HG03039 (cell line): ENCODE measurements around the gene MED13L.
"Not testable (repeated sequence)": the region's sequence is repeated elsewhere in the genome, so short reads cannot be mapped to it uniquely, and the experiment has no call there.

Experiments used
- ATAC-seq: cut with Tn5 transposase; IDR thresholded peaks from one replicate; pipeline ENCODE4 v1.9.1; 2021; ENCODE audit warnings: mild to moderate bottlenecking, moderate library complexity; ENCODE audit not compliant: unreplicated experiment

MED13L gene

GRCh38 chr12:116304621-116305020, 27.1 kb upstream of the MED13L start:
- no peak for ATAC-seq

DNA sequence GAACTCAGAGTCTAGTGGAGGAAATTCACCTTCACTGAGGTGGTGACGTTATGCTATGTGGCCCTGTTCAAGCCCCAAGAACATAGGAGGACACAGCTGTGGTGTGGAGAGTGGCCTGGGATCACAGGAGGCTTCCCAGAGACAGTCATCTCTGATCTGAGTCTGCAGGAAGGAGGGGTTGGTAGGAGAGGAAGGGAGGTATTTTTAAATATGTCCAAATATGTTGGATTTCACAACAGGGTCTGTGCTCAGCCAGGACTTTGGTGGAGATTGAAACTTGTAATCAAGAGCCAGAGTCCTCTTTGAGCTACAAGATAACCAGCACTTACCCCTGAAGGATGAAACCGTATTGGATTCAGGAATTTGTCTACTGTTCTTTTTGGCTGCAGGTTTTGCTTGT, 26.4 kb upstream of the MED13L start:
- ATAC-seq = no peak

DNA sequence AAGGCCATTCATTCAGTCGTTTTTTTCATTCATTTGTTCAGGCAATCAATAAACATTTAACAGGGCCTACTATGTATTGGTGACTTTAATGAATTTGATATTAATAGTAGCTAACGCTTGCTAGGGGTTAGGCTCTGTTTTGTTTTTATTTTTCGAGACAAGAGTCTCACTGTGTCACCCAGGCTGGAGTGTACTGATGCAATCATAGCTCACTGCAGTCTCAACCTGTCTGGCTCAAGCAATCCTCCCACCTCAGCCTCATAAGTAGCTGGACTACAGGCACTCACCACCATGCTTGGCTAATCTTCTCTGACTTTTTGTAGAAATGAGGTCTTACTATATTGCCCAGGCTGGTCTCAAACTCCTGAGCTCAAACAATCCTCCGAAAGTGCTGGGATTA, 25.6 kb upstream of the MED13L start:
- no peak for ATAC-seq

GRCh38 chr12:116302166-116303058, 24.9 kb upstream of the MED13L start:
- ATAC-seq = no peak

GRCh38 chr12:116301621-116302020, 24.1 kb upstream of the MED13L start:
- ATAC-seq = no peak

DNA sequence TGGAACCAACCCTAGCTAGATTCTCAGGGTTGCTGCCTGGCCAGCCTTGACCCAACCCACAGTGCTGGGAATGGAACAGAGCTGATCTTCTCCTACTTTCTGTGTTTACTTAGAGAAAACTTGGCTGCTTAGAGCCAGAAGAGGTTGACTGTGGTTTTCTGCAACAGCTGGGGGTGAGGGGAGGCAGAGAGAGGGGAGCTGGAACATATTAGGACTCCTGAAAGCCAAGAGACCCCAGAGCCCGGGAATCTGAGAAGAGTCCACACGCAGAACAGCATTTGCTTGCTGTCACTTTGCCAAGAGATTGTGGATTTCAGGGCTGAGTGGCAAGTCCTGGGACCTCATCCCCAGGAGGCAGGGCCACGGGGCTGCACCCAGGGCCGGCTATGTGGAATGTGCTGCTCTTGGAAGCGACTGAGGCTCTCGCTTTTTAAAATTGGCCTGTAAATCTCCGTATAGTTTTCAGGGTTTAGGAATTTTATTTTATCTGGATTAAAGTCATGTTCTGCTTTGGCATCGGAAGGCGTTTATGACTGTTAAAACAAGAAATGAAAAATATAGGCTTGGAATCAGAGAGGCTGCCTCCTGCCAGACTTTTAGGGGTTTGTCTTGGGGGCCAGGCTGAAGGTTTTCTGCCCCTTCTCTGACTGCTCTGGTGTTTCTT, 22.3 kb upstream of the MED13L start:
- no peak for ATAC-seq

GRCh38 chr12:116299064-116299463, 21.6 kb upstream of the MED13L start:
- ATAC-seq = no peak

DNA sequence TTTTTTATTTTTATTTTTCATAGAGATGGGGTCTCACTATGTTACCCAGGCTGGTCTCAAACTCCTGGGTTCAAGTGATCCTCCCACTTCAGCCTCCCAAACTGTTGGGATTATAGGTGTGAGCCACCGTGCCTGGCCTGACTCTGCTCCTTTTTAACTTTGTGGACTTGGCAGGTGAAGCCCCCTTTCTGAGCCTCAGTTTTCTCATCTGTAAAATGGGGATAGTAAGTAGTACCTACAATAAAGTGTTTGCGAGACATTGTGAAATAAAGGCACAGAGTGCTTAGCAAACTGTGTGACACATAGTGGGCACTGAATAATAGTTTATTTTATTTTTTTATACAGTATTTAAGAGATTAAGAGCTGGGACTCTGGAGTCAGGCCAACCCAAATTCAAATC, 21.1 kb upstream of the MED13L start:
- ATAC-seq = no peak

DNA sequence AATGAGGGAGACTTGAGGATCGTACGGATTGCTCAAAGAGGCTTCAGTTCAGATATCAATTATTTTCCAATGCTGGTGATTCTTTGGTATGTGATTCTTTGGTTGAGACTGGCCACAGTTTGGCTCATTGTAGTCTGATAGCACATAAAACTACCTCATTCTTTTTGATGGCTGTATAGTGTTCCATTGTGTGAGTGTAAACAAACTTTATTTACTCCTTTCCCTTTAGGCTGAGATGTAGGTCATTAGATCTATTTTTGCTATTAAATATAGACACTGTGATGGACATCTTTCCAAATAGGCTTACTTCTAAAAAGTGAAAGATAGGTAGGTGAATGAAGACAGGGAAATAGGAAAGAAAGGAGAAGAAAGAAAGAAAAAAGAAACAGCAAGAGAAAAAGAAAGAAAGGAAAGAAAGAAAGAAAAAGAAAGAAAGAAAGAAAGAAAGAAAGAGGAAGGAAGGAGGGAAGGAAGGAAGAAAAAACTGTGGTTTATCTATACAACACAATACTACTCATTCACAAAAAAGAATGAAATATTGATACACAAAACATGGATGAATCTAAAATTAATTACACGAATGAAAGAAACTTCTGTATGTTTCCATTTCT, 19.8 kb upstream of the MED13L start:
- ATAC-seq = no peak

GRCh38 chr12:116295327-116296263, 18.1 kb upstream of the MED13L start:
- ATAC-seq = no peak

DNA sequence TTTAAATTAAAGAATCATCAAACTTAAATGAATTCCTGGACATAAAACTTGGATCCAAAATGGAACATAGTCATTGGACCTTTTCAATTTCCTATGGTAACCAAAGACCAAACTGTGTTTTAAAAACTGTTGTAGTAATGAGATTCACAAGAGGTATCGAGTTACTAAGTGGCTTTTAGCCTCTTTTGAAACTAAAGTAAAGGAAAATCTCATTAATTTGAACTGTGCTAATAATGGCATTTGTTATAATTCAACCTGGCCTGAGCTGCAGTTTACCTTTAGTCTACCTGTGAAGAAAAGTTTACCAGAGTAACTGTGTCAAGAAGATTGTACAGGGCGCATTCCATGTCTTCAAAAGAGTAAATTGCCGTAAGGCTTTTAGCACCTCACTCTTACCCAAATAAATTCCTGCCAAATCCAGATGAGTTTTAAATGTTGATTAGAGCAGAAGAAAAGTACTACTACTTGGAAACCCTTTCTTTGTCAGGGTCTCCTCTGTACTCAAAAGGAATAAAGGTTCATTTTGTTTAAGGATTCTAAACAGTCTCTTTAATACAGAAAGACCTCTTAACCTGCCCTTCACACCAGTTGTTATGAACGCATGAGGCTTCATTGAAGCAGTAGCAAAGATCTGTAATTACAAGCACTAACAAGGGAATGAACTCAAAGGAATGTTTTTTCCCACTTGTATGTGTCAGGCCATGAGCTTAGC, 17.1 kb upstream of the MED13L start:
- ATAC-seq = no peak

GRCh38 chr12:116293687-116294453, 16.4 kb upstream of the MED13L start:
- no peak for ATAC-seq

DNA sequence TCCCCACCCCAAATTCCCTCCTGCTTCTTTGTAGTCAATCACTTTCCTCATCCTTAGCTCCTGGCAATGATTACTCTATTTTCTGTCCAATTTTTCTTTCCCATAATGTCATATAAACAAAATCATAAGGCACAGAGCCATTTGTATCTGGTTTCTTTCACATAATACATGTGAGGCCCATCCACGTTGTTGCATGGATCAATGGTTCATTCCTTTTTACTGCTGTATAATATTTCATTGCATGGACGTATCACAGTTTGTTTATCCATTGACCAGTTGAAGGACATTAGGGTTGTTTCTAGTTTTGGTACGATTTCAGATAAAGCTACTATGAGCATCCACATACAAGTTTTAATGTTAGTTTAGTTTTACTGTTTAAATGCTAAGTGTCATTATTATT, 13.7 kb upstream of the MED13L start:
- no peak for ATAC-seq

DNA sequence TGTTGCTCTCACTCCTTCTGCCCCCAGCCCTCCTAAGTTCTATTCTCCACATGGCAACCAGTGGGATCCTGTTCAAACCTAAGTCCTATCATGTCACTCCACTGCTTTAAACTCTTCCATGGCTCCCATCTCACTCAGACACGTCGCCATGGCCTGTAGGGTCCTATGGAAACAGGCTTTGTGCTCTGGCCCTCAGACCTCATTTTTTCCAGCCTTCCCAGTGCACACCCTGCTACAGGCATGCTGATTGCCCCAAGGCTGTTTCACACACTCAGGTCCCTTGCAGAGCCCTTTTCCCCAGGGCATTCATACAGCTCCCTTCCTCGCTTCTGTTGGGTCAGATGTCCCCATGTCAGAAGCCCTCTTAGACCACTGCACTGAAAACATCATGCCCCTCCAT, 11.2 kb upstream of the MED13L start:
- no peak for ATAC-seq

- ATAC-seq = no peak
Observed at GRCh38 chr12:116287842-116288301, 10.4 kb upstream of the MED13L start.

GRCh38 chr12:116284396-116284795, 6.9 kb upstream of the MED13L start:
- no peak for ATAC-seq

DNA sequence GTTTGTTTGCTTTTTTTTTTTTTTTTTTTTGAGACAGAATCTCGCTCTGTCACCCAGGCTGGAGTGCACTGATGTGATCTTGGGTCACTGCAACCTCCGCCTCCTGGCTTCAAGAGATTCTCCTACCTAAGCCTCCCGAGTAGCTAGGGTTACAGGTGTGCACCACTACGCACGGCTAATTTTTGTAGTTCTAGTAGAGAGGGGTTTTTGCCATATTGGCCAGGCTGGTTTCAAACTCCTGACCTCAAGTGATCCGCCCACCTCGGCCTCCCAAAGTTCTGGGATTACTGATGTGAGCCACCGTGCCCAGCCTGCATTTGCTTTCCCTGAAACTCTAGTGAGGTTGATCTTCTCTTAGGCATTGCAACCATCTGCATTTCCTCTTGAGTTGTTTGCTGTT, 6.4 kb upstream of the MED13L start:
- ATAC-seq = not testable (repeated sequence)

DNA sequence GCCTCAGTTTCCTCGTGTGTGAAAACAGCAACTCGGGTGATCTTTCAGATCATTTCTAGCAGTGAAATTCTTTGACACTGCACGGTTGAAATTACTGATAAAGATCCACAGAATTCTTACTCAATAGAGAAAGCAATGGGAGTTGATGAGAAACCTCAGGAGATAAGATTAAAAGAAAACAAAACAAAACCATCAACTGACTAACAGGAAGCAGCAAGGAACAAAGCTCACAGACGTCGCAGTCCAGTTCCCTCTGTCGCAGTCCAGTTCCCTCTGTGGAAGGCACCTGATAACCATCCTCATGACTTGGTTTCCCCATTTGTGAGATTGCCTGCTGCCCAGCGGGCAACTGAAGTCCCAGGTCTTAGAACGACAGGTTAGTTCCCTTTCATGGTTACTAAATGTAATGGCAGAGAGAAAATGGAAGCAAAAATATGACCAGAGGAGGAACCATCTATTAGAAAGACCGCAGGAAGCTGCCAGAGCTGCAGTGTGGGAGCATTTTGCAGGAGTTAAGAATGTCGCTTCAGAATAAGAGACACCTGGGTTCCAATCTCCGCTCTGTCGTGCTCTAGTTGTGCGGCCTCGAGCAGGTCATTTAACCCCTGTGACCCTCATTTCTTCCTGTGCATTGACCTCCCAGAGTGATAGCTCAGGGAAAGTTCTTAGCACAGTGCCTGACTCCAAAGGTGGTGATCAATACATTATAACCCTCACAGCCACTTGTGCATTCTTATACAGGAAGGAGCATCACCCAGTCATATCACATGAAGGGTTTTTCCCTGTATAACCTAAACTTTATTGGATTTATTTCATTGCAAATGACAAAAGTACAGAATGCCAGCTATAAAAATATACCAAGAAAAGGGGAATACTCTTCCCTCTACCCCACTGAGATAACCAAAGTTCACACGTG, 5.1 kb upstream of the MED13L start:
- no peak for ATAC-seq
